K562 (cell line): ENCODE data around the gene SOBP. TPM values are rescaled to one million over a fixed set of nuclear protein-coding genes. Genes with fewer than 3 reads are reported as not detected.

Experiments
- ADNP ChIP-seq: fragments of 200-800 bp; sonication (Bioruptor generic); IDR thresholded peaks from 2 replicates; pipeline ENCODE4 v1.6.1; 2016; ENCODE audit warnings: missing genetic modification characterization, missing compliant biosample characterization
- DIDO1 ChIP-seq: fragments of 450-650 bp; IDR thresholded peaks from 2 replicates; pipeline ENCODE4 v1.6.1; 2016; ENCODE audit warnings: low read depth, missing biosample characterization, missing genetic modification characterization
- EP300 ChIP-seq: IDR thresholded peaks from 2 replicates; pipeline ENCODE4 v1.6.1; 2012; ENCODE audit warnings: low read length, improper control_type of control experiment
- EP400 ChIP-seq: fragments of 450-650 bp; IDR thresholded peaks from 2 replicates; pipeline ENCODE4 v1.6.1; 2017; ENCODE audit warnings: antibody characterized with exemption, mild to moderate bottlenecking, moderate library complexity
- HDAC1 ChIP-seq, 2 experiments: fragments of 450-650 bp; IDR thresholded peaks; 2 replicates each; pipeline ENCODE4 v1.6.1; 2016 to 2017; ENCODE audit warnings: inconsistent platforms in 1 of 2, mild to moderate bottlenecking in 1 of 2, moderate library complexity in 1 of 2
- HIVEP1 ChIP-seq: fragments of 250-450 bp; sonication (Bioruptor Pico); IDR thresholded peaks from 2 replicates; pipeline ENCODE4 v1.4.0; 2020; ENCODE audit warnings: mild to moderate bottlenecking
- KHSRP ChIP-seq: fragments of 450-650 bp; IDR thresholded peaks from 2 replicates; pipeline ENCODE4 v1.6.1; 2017
- KLF16 ChIP-seq: IDR thresholded peaks from 2 replicates; pipeline ENCODE4 v1.6.1; 2016; ENCODE audit warnings: antibody characterized with exemption
- MCM7 ChIP-seq, 2 experiments: fragments of 450-650 bp; IDR thresholded peaks; 2 replicates each; pipeline ENCODE4 v1.6.1; 2016 to 2018
- NONO ChIP-seq, 2 experiments: fragments of 200-400 bp in 1 of 2; fragments of 450-650 bp in 1 of 2; formaldehyde crosslinking in 1 of 2; IDR thresholded peaks; 2 replicates each; pipeline ENCODE4 v1.6.1; 2017; ENCODE audit warnings: low read depth in 2 of 2, mild to moderate bottlenecking in 2 of 2, moderate library complexity in 2 of 2, low read length in 1 of 2
- PCBP2 ChIP-seq: fragments of 200-400 bp; formaldehyde crosslinking; IDR thresholded peaks from 2 replicates; pipeline ENCODE4 v1.6.1; 2018; ENCODE audit warnings: low read length, low read depth, mild to moderate bottlenecking, moderate library complexity; ENCODE audit not compliant: poor library complexity, severe bottlenecking
- RBM22 ChIP-seq: fragments of 200-400 bp; formaldehyde crosslinking; IDR thresholded peaks from 2 replicates; pipeline ENCODE4 v1.6.1; 2018; ENCODE audit warnings: low read length, low read depth; ENCODE audit not compliant: poor library complexity, severe bottlenecking
- SMARCA4 ChIP-seq: fragments of 450-650 bp; IDR thresholded peaks from 2 replicates; pipeline ENCODE4 v1.6.1; 2016
- WHSC1 ChIP-seq: IDR thresholded peaks from one replicate; pipeline ENCODE4 v1.6.1; 2012; ENCODE audit warnings: low read length, control low read depth, inconsistent platforms
- ZFP1 ChIP-seq: fragments of 450-650 bp; formaldehyde crosslinking; IDR thresholded peaks from 2 replicates; pipeline ENCODE4 v1.4.0; 2020; ENCODE audit warnings: mild to moderate bottlenecking, mixed read lengths
- ZNF134 ChIP-seq: fragments of 250-450 bp; sonication (Bioruptor Pico); conservative IDR thresholded peaks from 2 replicates; pipeline ENCODE4 v1.4.0; 2020
- ZNF707 ChIP-seq: fragments of 250-450 bp; sonication (Bioruptor Pico); conservative IDR thresholded peaks from 2 replicates; pipeline ENCODE4 v1.8.0; 2022; ENCODE audit warnings: inconsistent platforms, mild to moderate bottlenecking, moderate library complexity
- polyA plus RNA-seq, 8 experiments: library from polyadenylated mRNA; depleted of rRNA in 4 of 8; stranded (reverse) in 5 of 8; unstranded in 3 of 8; fragments of >200 nt; fragmentation: Nextera tagmentation in 2 of 8; fragmentation: Illumina TruSeq in 1 of 8; extraction: Ambion mirVana in 2 of 8; extraction: Trizol in 1 of 8; gene quantifications; 2 replicates each; pipeline versions ENCODE4 v1.2.1 to v1.2.3, GENCODE V29; 2011 to 2014; ENCODE audit warnings: inconsistent platforms in 1 of 8, missing spikeins in 1 of 8
- total RNA-seq, 7 experiments: library from RNA; depleted of rRNA in 6 of 7; stranded (reverse); fragments of >200 nt in 6 of 7; fragmentation: Illumina TruSeq in 2 of 7; extraction: Trizol in 2 of 7; gene quantifications; 2 replicates each; pipeline versions ENCODE4 v1.2.1 to v1.2.3, GENCODE V29; 2011 to 2021; ENCODE audit warnings: low replicate concordance in 1 of 7
- TF ChIP-seq, protein P1 (sequence below): sonication (generic); formaldehyde crosslinking; IDR thresholded peaks from 2 replicates; pipeline ENCODE4 v1.8.0; 2023; ENCODE audit warnings: mild to moderate bottlenecking, missing genetic modification reagents
- TF ChIP-seq, protein P2 (sequence below): fragments of 450-650 bp; IDR thresholded peaks from 2 replicates; pipeline ENCODE4 v1.6.1; 2016
- TF ChIP-seq, protein P3 (sequence below): IDR thresholded peaks from 2 replicates; pipeline ENCODE4 v1.6.1; 2014; ENCODE audit warnings: antibody characterized with exemption
- TF ChIP-seq, protein P4 (sequence below): fragments of 450-650 bp; IDR thresholded peaks from 2 replicates; pipeline ENCODE4 v1.6.1; 2016; ENCODE audit warnings: low read depth, mild to moderate bottlenecking, moderate library complexity
- TF ChIP-seq, protein P5 (sequence below): fragments of 250-450 bp; sonication (Bioruptor Pico); IDR thresholded peaks from 2 replicates; pipeline ENCODE4 v1.5.0; 2021
- TF ChIP-seq, protein P6 (sequence below), 2 experiments: IDR thresholded peaks in 1 of 2; conservative IDR thresholded peaks in 1 of 2; 2 replicates each; pipeline ENCODE4 v1.6.1; 2016; ENCODE audit warnings: low read depth in 2 of 2, mild to moderate bottlenecking in 1 of 2, missing compliant biosample characterization in 1 of 2, missing genetic modification characterization in 1 of 2, moderate library complexity in 1 of 2

The SOBP gene
- total and polyA plus RNA-seq, 9 of the 15 experiments (the other 6 are each of a cell fraction or from before 2014, with no cell fraction given), result 0.16 TPM; not detected in 8

DNA sequence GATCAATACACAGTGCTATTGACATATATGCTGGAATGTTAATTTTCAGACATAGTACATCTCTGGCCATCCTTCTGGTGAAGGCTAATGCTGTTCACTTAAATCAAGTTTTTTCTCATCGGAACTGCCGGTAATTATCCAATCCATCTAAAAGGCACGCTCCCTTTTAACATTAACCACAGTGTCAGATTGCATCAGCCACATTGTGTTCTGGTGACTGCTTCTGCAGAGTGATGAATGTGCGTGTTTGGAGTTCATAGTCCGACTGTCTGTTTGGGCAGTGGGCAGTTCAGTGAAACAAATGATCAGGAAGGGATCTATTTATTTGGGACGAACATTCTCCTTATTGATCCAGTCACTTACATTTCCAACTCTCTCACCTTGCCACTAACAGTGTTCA lies 49.5 kb downstream of the SOBP start (continued):
- TF ChIP-seq HIVEP1 (CRISPR knock-in tag), result no peak
- TF ChIP-seq, protein P1, sequence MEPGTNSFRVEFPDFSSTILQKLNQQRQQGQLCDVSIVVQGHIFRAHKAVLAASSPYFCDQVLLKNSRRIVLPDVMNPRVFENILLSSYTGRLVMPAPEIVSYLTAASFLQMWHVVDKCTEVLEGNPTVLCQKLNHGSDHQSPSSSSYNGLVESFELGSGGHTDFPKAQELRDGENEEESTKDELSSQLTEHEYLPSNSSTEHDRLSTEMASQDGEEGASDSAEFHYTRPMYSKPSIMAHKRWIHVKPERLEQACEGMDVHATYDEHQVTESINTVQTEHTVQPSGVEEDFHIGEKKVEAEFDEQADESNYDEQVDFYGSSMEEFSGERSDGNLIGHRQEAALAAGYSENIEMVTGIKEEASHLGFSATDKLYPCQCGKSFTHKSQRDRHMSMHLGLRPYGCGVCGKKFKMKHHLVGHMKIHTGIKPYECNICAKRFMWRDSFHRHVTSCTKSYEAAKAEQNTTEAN (CRISPR knock-in tag), result no peak
- no peak for TF ChIP-seq RBM22
- no peak for TF ChIP-seq HDAC1 (IDR thresholded peaks at IDR 0.05)
- TF ChIP-seq ZNF134 (CRISPR knock-in tag), result no peak
- no peak for TF ChIP-seq KLF16
- TF ChIP-seq, protein P2, sequence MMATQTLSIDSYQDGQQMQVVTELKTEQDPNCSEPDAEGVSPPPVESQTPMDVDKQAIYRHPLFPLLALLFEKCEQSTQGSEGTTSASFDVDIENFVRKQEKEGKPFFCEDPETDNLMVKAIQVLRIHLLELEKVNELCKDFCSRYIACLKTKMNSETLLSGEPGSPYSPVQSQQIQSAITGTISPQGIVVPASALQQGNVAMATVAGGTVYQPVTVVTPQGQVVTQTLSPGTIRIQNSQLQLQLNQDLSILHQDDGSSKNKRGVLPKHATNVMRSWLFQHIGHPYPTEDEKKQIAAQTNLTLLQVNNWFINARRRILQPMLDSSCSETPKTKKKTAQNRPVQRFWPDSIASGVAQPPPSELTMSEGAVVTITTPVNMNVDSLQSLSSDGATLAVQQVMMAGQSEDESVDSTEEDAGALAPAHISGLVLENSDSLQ, result peak; percentile 82
- no peak for TF ChIP-seq PCBP2
- TF ChIP-seq EP300, result peak; percentile 46; the same call in 1 of the 2 replicates
- TF ChIP-seq KHSRP, result no peak
- TF ChIP-seq, protein P3, sequence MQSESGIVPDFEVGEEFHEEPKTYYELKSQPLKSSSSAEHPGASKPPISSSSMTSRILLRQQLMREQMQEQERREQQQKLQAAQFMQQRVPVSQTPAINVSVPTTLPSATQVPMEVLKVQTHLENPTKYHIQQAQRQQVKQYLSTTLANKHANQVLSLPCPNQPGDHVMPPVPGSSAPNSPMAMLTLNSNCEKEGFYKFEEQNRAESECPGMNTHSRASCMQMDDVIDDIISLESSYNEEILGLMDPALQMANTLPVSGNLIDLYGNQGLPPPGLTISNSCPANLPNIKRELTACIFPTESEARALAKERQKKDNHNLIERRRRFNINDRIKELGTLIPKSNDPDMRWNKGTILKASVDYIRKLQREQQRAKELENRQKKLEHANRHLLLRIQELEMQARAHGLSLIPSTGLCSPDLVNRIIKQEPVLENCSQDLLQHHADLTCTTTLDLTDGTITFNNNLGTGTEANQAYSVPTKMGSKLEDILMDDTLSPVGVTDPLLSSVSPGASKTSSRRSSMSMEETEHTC, result no peak
- TF ChIP-seq WHSC1, result no peak
- TF ChIP-seq ZFP1 (CRISPR knock-in tag), result no peak
- TF ChIP-seq EP400, result peak; percentile 49; the same call in 1 of the 2 replicates
- no peak for TF ChIP-seq NONO (IDR thresholded peaks at IDR 0.05; ENCODE audit: low read depth in 2 of 2, low read length in 1 of 2)
- TF ChIP-seq SMARCA4, result peak; percentile 61; the same call in 1 of the 2 replicates
- no peak for TF ChIP-seq ADNP
- TF ChIP-seq, protein P4, sequence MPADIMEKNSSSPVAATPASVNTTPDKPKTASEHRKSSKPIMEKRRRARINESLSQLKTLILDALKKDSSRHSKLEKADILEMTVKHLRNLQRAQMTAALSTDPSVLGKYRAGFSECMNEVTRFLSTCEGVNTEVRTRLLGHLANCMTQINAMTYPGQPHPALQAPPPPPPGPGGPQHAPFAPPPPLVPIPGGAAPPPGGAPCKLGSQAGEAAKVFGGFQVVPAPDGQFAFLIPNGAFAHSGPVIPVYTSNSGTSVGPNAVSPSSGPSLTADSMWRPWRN, result peak; percentile 92
- TF ChIP-seq, protein P5, sequence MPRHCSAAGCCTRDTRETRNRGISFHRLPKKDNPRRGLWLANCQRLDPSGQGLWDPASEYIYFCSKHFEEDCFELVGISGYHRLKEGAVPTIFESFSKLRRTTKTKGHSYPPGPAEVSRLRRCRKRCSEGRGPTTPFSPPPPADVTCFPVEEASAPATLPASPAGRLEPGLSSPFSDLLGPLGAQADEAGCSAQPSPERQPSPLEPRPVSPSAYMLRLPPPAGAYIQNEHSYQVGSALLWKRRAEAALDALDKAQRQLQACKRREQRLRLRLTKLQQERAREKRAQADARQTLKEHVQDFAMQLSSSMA (CRISPR knock-in tag), result no peak
- no peak for TF ChIP-seq DIDO1 (tag)
- TF ChIP-seq ZNF707, result no peak
- TF ChIP-seq MCM7 (IDR thresholded peaks at IDR 0.05), result no peak
- TF ChIP-seq, protein P6, sequence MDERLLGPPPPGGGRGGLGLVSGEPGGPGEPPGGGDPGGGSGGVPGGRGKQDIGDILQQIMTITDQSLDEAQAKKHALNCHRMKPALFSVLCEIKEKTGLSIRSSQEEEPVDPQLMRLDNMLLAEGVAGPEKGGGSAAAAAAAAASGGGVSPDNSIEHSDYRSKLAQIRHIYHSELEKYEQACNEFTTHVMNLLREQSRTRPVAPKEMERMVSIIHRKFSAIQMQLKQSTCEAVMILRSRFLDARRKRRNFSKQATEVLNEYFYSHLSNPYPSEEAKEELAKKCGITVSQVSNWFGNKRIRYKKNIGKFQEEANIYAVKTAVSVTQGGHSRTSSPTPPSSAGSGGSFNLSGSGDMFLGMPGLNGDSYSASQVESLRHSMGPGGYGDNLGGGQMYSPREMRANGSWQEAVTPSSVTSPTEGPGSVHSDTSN (CRISPR knock-in tag; IDR thresholded peaks at IDR 0.05; ENCODE audit: low read depth), result no peak
- TF ChIP-seq, protein P6 (tag; conservative IDR thresholded peaks at IDR 0.05; ENCODE audit: low read depth), result peak; percentile 66
